Keratinocyte (primary cell): ENCODE data around the gene IARS1. TPM values are rescaled to one million over a fixed set of nuclear protein-coding genes. Genes with fewer than 3 reads are reported as not detected.

ENCODE experiments used
- DNase-seq: peaks from one replicate; pipeline ENCODE4 v3.0.0-alpha.2; 2011; ENCODE audit warnings: low read depth, missing footprints, low spot score
- FAIRE-seq: peaks from 2 replicates; lab custom pipeline; 2011; peaks lifted over from hg19 to GRCh38; lab: Jason Lieb, UNC
- H2AFZ ChIP-seq: 2 replicates; pipeline ENCODE4 v1.6.0; 2012; ENCODE audit warnings: low read length, control low read depth, inconsistent platforms; ENCODE audit not compliant: control insufficient read depth
- H3K27ac ChIP-seq: 2 replicates; pipeline ENCODE4 v1.5.1; 2011; ENCODE audit warnings: low read length; ENCODE audit not compliant: control insufficient read depth, insufficient read depth
- H3K27me3 ChIP-seq: 3 replicates; pipeline ENCODE4 v1.6.0; 2011; ENCODE audit warnings: low read length; ENCODE audit not compliant: control insufficient read depth, insufficient read depth; ENCODE audit errors: extremely low read depth
- H3K36me3 ChIP-seq, 2 experiments: 2 replicates in 1 of 2; 3 replicates in 1 of 2; pipeline ENCODE4 v1.5.1; 2011; ENCODE audit warnings: low read length in 2 of 2, mild to moderate bottlenecking in 1 of 2; ENCODE audit not compliant: control insufficient read depth in 2 of 2, insufficient read depth in 2 of 2; ENCODE audit errors: extremely low read depth in 1 of 2
- H3K4me1 ChIP-seq: 3 replicates; pipeline ENCODE4 v1.5.1; 2011; ENCODE audit warnings: low read length; ENCODE audit not compliant: control insufficient read depth, insufficient read depth; ENCODE audit errors: extremely low read depth
- H3K4me2 ChIP-seq: 3 replicates; pipeline ENCODE4 v1.6.0; 2011; ENCODE audit warnings: low read depth, low read length; ENCODE audit not compliant: control insufficient read depth, insufficient read depth; ENCODE audit errors: extremely low read depth
- H3K4me3 ChIP-seq, 3 experiments: fragments of 200-600 bp in 1 of 3; sonication (generic) in 1 of 3; 2 replicates in 2 of 3; 3 replicates in 1 of 3; pipeline ENCODE4 v1.5.1; 2011 to 2016; ENCODE audit warnings: low read length in 3 of 3, mild to moderate bottlenecking in 3 of 3, control low read depth in 2 of 3, inconsistent platforms in 1 of 3, low read depth in 1 of 3, mixed read lengths in 1 of 3, mixed run types in 1 of 3, moderate library complexity in 1 of 3; ENCODE audit not compliant: control insufficient read depth in 2 of 3, insufficient read depth in 2 of 3; ENCODE audit errors: extremely low read depth in 1 of 3
- H3K79me2 ChIP-seq: 2 replicates; pipeline ENCODE4 v1.6.0; 2012; ENCODE audit warnings: low read length; ENCODE audit not compliant: control insufficient read depth, insufficient read depth
- H3K9ac ChIP-seq: 3 replicates; pipeline ENCODE4 v1.6.0; 2011; ENCODE audit warnings: low read length; ENCODE audit not compliant: control insufficient read depth, insufficient read depth; ENCODE audit errors: extremely low read depth
- H3K9me1 ChIP-seq: 3 replicates; pipeline ENCODE4 v1.6.0; 2011; ENCODE audit warnings: low read length; ENCODE audit not compliant: control insufficient read depth, insufficient read depth; ENCODE audit errors: extremely low read depth
- H3K9me3 ChIP-seq: 2 replicates; pipeline ENCODE4 v1.5.1; 2012; ENCODE audit warnings: low read depth, low read length; ENCODE audit not compliant: control insufficient read depth
- H4K20me1 ChIP-seq: 3 replicates; pipeline ENCODE4 v1.6.0; 2011; ENCODE audit warnings: low read length; ENCODE audit not compliant: control insufficient read depth, insufficient read depth; ENCODE audit errors: extremely low read depth
- EZH2 ChIP-seq: IDR thresholded peaks from one replicate; pipeline ENCODE4 v1.6.1; 2012; ENCODE audit warnings: inconsistent platforms, mild to moderate bottlenecking, low read length, moderate library complexity
- dilution Hi-C: fragments of 300-500 bp; cut with MboI; formaldehyde crosslinking; loops from one replicate; pipeline ENCODE4 v1.7.0; 2020; ENCODE audit warnings: low sequenced_read_pairs; ENCODE audit not compliant: extremely low pct_ligation_motif_present
- polyA plus RNA-seq, 5 experiments: library from polyadenylated mRNA; depleted of rRNA in 3 of 5; stranded (reverse) in 3 of 5; stranded (forward) in 1 of 5; unstranded in 1 of 5; fragments of >200 nt; gene quantifications; 1 replicate in 1 of 5; 2 replicates in 3 of 5; 3 replicates in 1 of 5; pipeline versions ENCODE4 v1.2.1 to v1.2.3, GENCODE V29; 2011 to 2012; ENCODE audit warnings: missing spikeins in 2 of 5, low read depth in 1 of 5, low replicate concordance in 1 of 5
- TF ChIP-seq, protein P1 (sequence below), 3 experiments: IDR thresholded peaks in 1 of 3; conservative IDR thresholded peaks in 1 of 3; optimal IDR thresholded peaks in 1 of 3; 2 replicates in 2 of 3; 3 replicates in 1 of 3; pipeline versions ENCODE3 to v1.5.1; 2011; ENCODE audit warnings: low read length in 3 of 3, mild to moderate bottlenecking in 3 of 3, moderate library complexity in 2 of 3, control low read depth in 1 of 3, inconsistent platforms in 1 of 3; ENCODE audit not compliant: insufficient read depth in 2 of 3; ENCODE audit errors: extremely low read depth in 1 of 3

IARS1 gene
- polyA plus RNA-seq, 1 donor (not counting 4 experiments of a cell fraction or from before 2014, with no cell fraction given): 88.4 TPM

DNA sequence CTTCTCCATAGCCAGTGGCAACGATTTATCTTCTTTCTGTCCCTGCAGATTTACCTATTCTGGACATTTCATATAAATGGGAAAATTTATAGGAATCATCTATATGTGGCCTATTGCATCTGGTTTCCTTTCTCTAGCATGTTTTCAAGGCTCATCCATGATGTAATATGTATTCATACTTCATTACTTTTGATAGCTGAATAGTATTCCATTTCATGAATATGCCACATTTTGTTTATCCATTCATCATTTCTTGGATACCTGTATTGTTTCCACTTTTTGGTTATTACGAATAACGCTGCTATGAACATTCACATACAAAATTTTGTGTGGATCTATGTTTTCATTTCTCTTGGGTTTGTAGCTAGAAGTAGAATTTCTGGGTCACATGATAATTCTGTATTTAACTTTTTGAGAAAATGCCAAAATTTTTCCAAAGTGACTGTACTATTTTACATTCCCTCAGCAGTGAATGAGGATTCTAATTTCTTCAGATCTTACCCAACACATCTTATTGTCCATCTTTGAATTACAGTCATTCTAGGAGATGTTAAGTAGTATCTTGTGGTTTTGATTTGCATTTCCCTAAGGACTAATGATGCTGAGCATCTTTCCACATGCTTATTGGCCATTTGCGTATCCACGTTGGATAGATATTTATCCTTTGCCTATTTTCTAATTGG is 3.6 kb downstream of the IARS1 start:
- Histone ChIP-seq H3K27ac (no peak overlapping the region), H4K20me1 (peaks cover 27% of the 10 kb centered on the region), H2AFZ (no peak overlapping the region), H3K27me3 (no peaks in the 10 kb centered on the region), H3K9ac (no peak overlapping the region), H3K9me3 (no peaks in the 10 kb centered on the region), H3K4me1 (peaks cover 25% of the 10 kb centered on the region), H3K36me3 (peaks cover 9 to 37% of the 10 kb centered on the region in 2 experiments), H3K4me2 (no peak overlapping the region), H3K79me2 (peaks cover 82% of the 10 kb centered on the region), H3K9me1 (no peaks in the 10 kb centered on the region), H3K4me3 (no peak overlapping the region)
- FAIRE-seq: no peak
- no peak for DNase-seq
- dilution Hi-C loops: no loop called here
- no peak for TF ChIP-seq EZH2
- TF ChIP-seq, protein P1, sequence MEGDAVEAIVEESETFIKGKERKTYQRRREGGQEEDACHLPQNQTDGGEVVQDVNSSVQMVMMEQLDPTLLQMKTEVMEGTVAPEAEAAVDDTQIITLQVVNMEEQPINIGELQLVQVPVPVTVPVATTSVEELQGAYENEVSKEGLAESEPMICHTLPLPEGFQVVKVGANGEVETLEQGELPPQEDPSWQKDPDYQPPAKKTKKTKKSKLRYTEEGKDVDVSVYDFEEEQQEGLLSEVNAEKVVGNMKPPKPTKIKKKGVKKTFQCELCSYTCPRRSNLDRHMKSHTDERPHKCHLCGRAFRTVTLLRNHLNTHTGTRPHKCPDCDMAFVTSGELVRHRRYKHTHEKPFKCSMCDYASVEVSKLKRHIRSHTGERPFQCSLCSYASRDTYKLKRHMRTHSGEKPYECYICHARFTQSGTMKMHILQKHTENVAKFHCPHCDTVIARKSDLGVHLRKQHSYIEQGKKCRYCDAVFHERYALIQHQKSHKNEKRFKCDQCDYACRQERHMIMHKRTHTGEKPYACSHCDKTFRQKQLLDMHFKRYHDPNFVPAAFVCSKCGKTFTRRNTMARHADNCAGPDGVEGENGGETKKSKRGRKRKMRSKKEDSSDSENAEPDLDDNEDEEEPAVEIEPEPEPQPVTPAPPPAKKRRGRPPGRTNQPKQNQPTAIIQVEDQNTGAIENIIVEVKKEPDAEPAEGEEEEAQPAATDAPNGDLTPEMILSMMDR (optimal IDR thresholded peaks at IDR 0.05 in 1 of 3, IDR thresholded peaks at IDR 0.05 in 1 of 3, conservative IDR thresholded peaks at IDR 0.05 in 1 of 3; ENCODE audit: extremely low read depth in 1 of 3, insufficient read depth in 2 of 3, low read length in 3 of 3): no peak

DNA sequence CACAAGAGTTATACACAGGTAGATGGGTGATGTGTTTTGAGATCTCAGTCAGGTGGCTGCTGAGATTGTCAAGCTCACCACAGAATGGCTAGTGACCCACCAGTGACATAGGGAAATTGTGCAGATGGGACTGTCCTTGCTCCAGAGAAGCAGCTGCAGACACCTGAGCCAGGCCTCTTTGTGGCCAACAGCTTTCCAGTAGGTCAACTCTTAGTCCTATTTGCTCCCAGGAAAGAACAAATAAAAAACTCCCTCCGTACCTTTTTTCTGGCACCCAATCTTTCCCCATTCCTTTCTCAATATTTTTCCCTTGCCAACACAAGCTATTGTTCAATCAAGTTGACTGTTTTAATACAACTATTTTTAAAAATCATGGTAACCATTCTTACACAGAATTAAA is 14.2 kb downstream of the IARS1 start:
- no peaks in the 10 kb centered on the region for H3K4me1 ChIP-seq
- no peaks in the 10 kb centered on the region for H3K9me3 ChIP-seq
- no peak overlapping the region for H3K27ac ChIP-seq
- H3K4me3 ChIP-seq: no peak overlapping the region
- no peak overlapping the region for H2AFZ ChIP-seq
- no peaks in the 10 kb centered on the region for H3K9me1 ChIP-seq
- H3K27me3 ChIP-seq: no peaks in the 10 kb centered on the region
- H3K79me2 ChIP-seq: peaks cover 16% of the 10 kb centered on the region
- DNase-seq: no peak
- dilution Hi-C loops: no loop called here
- TF ChIP-seq EZH2: no peak
- TF ChIP-seq, protein P1 (optimal IDR thresholded peaks at IDR 0.05 in 1 of 3, IDR thresholded peaks at IDR 0.05 in 1 of 3, conservative IDR thresholded peaks at IDR 0.05 in 1 of 3; ENCODE audit: extremely low read depth in 1 of 3, insufficient read depth in 2 of 3, low read length in 3 of 3): no peak
- no peak overlapping the region for H3K9ac ChIP-seq
- peaks cover 29 to 43% of the 10 kb centered on the region in 2 experiments for H3K36me3 ChIP-seq
- peaks cover 8% of the 10 kb centered on the region for H4K20me1 ChIP-seq
- no peak for FAIRE-seq
- H3K4me2 ChIP-seq: no peak overlapping the region
